ENCODE results near the gene NDOR1.

GRCh38 chr9:137237759-137238726 is 32.5 kb downstream of the NDOR1 start:
- TF ChIP-seq CTCF (conservative IDR thresholded peaks at IDR 0.05) (no peak), EZH2 (IDR thresholded peaks at IDR 0.05; ENCODE audit: low read depth) (no peak)
